Transverse colon (tissue), 4 donors: ENCODE measurements around the gene TMA7B. TPM values are rescaled to one million over a fixed set of nuclear protein-coding genes. Genes with fewer than 3 reads are reported as not detected.
A peak's percentile ranks its signal among the peaks of the same experiment; 100 is the strongest.

Source experiments
- DNase-seq: peaks from one replicate; pipeline ENCODE4 v3.0.0-alpha.2; 2019
- H3K27ac ChIP-seq, 4 donors: fragments of 200-600 bp; sonication (generic); 2 replicates each; pipeline ENCODE4 v1.5.1; 2016 to 2018; ENCODE audit warnings: inconsistent platforms in 4 of 4
- H3K27me3 ChIP-seq: fragments of 200-600 bp; sonication (generic); 2 replicates; pipeline ENCODE4 v1.5.1; 2017; ENCODE audit warnings: inconsistent platforms
- H3K36me3 ChIP-seq, 4 donors: fragments of 200-600 bp; sonication (generic); 2 replicates each; pipeline ENCODE4 v1.5.1; 2017 to 2019; ENCODE audit warnings: inconsistent platforms in 4 of 4
- H3K4me1 ChIP-seq, 4 donors: fragments of 200-600 bp; sonication (generic); 2 replicates each; pipeline ENCODE4 v1.5.1; 2017 to 2020; ENCODE audit warnings: inconsistent platforms in 4 of 4
- H3K4me3 ChIP-seq, 4 donors: fragments of 200-600 bp; sonication (generic); 1 replicate in 1 of 4; 2 replicates in 3 of 4; pipeline versions ENCODE4 v1.5.1 to v1.6.1; 2017 to 2019; ENCODE audit warnings: inconsistent platforms in 4 of 4
- H3K9me3 ChIP-seq, 2 donors: fragments of 200-600 bp; sonication (generic); 2 replicates each; pipeline ENCODE4 v1.5.1; 2017 to 2019; ENCODE audit warnings: inconsistent platforms in 2 of 2
- EP300 ChIP-seq: sonication (generic); formaldehyde crosslinking; IDR thresholded peaks from one replicate; pipeline ENCODE4 v1.6.1; 2017; ENCODE audit warnings: antibody characterized with exemption, low read depth
- POLR2A ChIP-seq: fragments of 450-650 bp; IDR thresholded peaks from one replicate; pipeline ENCODE4 v1.6.1; 2016; ENCODE audit warnings: antibody characterized with exemption, mild to moderate bottlenecking, moderate library complexity
- POLR2AphosphoS5 ChIP-seq, 3 donors: sonication (generic); formaldehyde crosslinking; IDR thresholded peaks; one replicate each; pipeline ENCODE4 v1.6.1; 2016; ENCODE audit warnings: antibody characterized with exemption in 3 of 3
- WGBS, 2 donors: methylation state at CpG; one replicate each; pipeline ENCODE4 v1.1.5; 2018; ENCODE audit warnings: low coverage in 1 of 2; 5-methylcytosine and 5-hydroxymethylcytosine counted together
- in situ Hi-C, 4 donors: fragments of 200-750 bp; cut with MboI; loops; one replicate each; pipeline versions ENCODE4 v1.15.0 to v1.15.1; 2017; ENCODE audit warnings: low sequenced_read_pairs in 3 of 4, low pct_ligation_motif_present in 1 of 4, low pct_unique_long_range_greater_than_20kb in 1 of 4
- intact Hi-C: fragments of 100-400 bp; cut with DNase I; formaldehyde crosslinking; loops from one replicate; pipeline ENCODE4 v1.15.1; 2023; ENCODE audit warnings: low total_unique reads
- total RNA-seq, 4 donors: library from RNA; depleted of rRNA; stranded (reverse); fragments of >200 nt; gene quantifications; one replicate each; pipeline ENCODE4 v1.1.0, GENCODE V29; 2016
- TF ChIP-seq, protein P1 (sequence below), 5 experiments: fragments of 200-600 bp in 3 of 5; fragments of 450-650 bp in 2 of 5; sonication (generic) in 3 of 5; IDR thresholded peaks; 1 replicate in 2 of 5; 2 replicates in 3 of 5; pipeline ENCODE4 v1.5.1; 2016 to 2017; ENCODE audit warnings: antibody characterized with exemption in 5 of 5, inconsistent platforms in 3 of 5, mild to moderate bottlenecking in 2 of 5, moderate library complexity in 1 of 5

TMA7B gene
- total RNA-seq, 4 donors from 2014 or later = 0.80 TPM; not detected in 3

DNA sequence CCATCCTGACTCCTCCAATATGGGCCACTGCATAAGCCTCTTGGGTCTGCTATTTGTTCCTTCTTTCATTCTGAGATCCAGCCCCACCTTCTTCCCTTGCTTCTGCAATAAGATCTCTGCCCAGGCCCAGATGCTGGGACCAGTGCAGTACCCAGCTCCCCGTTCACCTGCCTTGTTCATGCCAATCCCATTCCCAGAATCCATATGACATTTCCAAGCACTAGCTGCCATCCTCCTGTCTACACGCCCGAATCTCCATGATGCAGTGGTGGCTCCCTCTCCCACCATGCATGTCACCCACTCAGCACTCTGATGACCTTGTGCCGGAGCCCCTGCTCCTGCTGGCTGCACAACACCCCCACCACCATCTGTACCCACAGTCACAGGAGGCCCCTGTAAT is 23.1 kb downstream of the TMA7B start:
- Histone ChIP-seq H3K27ac (no peak overlapping the region), H3K9me3 (no peaks in the 10 kb centered on the region), H3K36me3 (no peaks in the 10 kb centered on the region), H3K4me1 (peaks cover 0 to 8% (median 2%) of the 10 kb centered on the region in 4 donors), H3K27me3 (no peaks in the 10 kb centered on the region), H3K4me3 (no peak overlapping the region)
- 64 to 82% methylated on average over 3 to 4 of the region's 4 CpGs for WGBS, 2 donors
- no peak for DNase-seq
- TF ChIP-seq EP300 (no peak), POLR2AphosphoS5 (IDR thresholded peaks at IDR 0.05) (no peak), POLR2A (no peak)
- TF ChIP-seq, protein P1, sequence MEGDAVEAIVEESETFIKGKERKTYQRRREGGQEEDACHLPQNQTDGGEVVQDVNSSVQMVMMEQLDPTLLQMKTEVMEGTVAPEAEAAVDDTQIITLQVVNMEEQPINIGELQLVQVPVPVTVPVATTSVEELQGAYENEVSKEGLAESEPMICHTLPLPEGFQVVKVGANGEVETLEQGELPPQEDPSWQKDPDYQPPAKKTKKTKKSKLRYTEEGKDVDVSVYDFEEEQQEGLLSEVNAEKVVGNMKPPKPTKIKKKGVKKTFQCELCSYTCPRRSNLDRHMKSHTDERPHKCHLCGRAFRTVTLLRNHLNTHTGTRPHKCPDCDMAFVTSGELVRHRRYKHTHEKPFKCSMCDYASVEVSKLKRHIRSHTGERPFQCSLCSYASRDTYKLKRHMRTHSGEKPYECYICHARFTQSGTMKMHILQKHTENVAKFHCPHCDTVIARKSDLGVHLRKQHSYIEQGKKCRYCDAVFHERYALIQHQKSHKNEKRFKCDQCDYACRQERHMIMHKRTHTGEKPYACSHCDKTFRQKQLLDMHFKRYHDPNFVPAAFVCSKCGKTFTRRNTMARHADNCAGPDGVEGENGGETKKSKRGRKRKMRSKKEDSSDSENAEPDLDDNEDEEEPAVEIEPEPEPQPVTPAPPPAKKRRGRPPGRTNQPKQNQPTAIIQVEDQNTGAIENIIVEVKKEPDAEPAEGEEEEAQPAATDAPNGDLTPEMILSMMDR (IDR thresholded peaks at IDR 0.05) = no peak
- intact Hi-C loops = no loop called here
- in situ Hi-C loops = no loop called here

DNA sequence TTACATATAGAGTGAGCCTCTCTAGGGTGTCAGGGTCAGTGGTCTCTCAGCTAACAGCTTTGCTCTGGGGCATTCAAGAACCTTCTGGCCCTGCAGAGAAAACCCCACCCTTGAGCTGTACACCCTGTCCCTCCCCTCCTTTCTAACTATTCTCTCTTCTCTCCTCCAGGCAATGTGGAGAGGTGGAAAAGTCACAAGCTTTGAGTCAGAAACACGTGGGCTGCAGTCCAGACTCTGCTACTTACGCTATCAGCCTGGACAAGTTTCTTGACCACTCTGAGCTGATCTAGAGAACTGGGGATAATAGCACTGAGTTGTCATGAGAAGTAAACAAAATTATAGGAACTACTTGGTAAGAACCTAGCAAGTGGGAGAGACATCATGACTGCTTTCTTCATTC is 23.8 kb downstream of the TMA7B start:
- in situ Hi-C loops = no loop called here
- 83% methylated on average over 2 of the region's 2 CpGs; no CpG with 5 or more reads in 1 of the 2 donors for WGBS, 2 donors
- H3K4me1 ChIP-seq = peaks cover 0 to 8% (median 2%) of the 10 kb centered on the region in 4 donors

DNA sequence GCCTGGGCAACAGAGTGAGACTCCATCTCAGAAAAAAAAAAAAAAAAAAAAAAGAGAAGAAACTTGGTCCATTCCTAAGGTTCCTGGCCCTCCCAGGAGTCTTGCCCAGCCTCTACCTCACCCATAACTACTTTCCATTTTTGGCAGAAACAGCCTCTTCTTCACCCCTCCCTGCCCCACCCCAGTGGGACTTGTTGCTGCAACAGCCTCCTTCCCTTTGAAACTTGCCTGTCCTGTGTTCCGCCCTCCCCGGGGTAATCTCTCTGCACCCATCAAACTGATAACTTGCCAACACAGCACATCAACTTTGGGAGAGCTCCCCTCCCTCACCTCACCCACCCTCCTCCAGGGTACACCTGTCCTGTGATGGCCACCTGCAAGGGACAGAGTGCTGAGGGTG is 24.5 kb downstream of the TMA7B start:
- no peak overlapping the region for H3K4me3 ChIP-seq
- DNase-seq = no peak
- 74% methylated on average over 2 of the region's 2 CpGs; no CpG with 5 or more reads in 1 of the 2 donors for WGBS, 2 donors
- H3K27me3 ChIP-seq = no peaks in the 10 kb centered on the region
- no peaks in the 10 kb centered on the region for H3K36me3 ChIP-seq
- peaks cover 0 to 8% (median 2%) of the 10 kb centered on the region in 4 donors for H3K4me1 ChIP-seq
- intact Hi-C loops = no loop called here
- no peaks in the 10 kb centered on the region for H3K9me3 ChIP-seq
- in situ Hi-C loops = no loop called here
- no peak overlapping the region for H3K27ac ChIP-seq
- TF ChIP-seq POLR2AphosphoS5 (IDR thresholded peaks at IDR 0.05) = no peak
- no peak for TF ChIP-seq EP300
- TF ChIP-seq, protein P1 (IDR thresholded peaks at IDR 0.05) = no peak
- no peak for TF ChIP-seq POLR2A

More for the DNA sequence above, 23.8 kb downstream of the TMA7B start:
- H3K27ac ChIP-seq = no peak overlapping the region
- no peak for TF ChIP-seq POLR2AphosphoS5 (IDR thresholded peaks at IDR 0.05)
- no peak for DNase-seq
- H3K36me3 ChIP-seq = no peaks in the 10 kb centered on the region
- intact Hi-C loops = no loop called here
- no peaks in the 10 kb centered on the region for H3K9me3 ChIP-seq
- H3K4me3 ChIP-seq = no peak overlapping the region
- no peaks in the 10 kb centered on the region for H3K27me3 ChIP-seq

DNA sequence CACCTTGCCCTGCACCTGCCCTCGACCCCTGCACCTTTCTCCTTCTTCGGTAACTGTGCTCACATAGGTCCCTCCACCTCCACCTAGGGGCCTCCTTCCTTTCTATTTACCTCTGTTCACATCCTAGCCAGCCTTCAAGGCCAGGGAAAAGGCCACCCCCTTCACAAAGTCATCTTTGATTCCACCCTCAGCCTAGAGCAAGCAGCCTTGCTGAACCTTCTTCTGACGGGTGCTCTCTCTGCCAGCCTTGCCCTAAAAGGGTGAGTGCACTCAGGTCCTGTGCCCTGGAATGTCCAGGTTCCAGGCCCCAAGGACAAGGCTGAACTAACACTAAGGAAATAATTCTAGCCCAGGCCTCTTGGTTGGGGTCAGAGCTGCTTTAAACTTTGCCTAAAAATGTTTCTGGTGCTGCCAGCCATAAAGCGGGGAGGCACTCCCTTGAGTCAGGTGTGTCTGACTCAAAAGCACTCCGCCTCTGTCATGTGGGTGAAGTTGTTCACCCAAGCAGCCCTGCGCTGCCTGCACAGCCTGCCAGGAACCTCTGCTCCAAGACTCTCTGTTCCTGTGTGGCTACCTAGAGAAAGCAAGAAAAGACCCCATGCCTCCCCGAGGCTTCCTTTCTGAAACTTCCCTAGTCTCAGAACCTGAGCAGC is 25.3 kb downstream of the TMA7B start:
- peaks cover 0 to 8% (median 2%) of the 10 kb centered on the region in 4 donors for H3K4me1 ChIP-seq
- peak; percentile 42 for DNase-seq
- H3K27ac ChIP-seq = no peak overlapping the region
- intact Hi-C loops (no loop called here), in situ Hi-C loops (no loop called here)
- WGBS, 2 donors = 43% methylated on average over 7 of the region's 7 CpGs; no CpG with 5 or more reads in 1 of the 2 donors
- H3K4me3 ChIP-seq = no peak overlapping the region
- TF ChIP-seq, protein P1 (IDR thresholded peaks at IDR 0.05) = no peak
- TF ChIP-seq POLR2AphosphoS5 (IDR thresholded peaks at IDR 0.05) = no peak
- no peak for TF ChIP-seq POLR2A
- no peak for TF ChIP-seq EP300
- H3K9me3 ChIP-seq = no peaks in the 10 kb centered on the region
- no peaks in the 10 kb centered on the region for H3K36me3 ChIP-seq
- H3K27me3 ChIP-seq = no peaks in the 10 kb centered on the region
